T-helper 17 cell (primary cell): ENCODE data around the gene RASAL2. TPM values are rescaled to one million over a fixed set of nuclear protein-coding genes. Genes with fewer than 3 reads are reported as not detected.

Experiments used
- ATAC-seq: fragments of 150-1000 bp; cut with Tn5 transposase; 2 replicates; pipeline ENCODE4 v1.10.0; 2021; ENCODE audit warnings: mild to moderate bottlenecking, moderate library complexity
- DNase-seq, 3 donors: peaks; one replicate each; pipeline versions ENCODE4 v3.0.0 to v3.0.0-alpha.2; 2020 to 2021
- H3K9me3 ChIP-seq: one replicate; pipeline ENCODE4 v1.7.0; 2013; ENCODE audit warnings: low read length, mild to moderate bottlenecking; ENCODE audit not compliant: control insufficient read depth, poor library complexity, severe bottlenecking
- H3K27ac Mint-ChIP-seq: one replicate; pipeline ENCODE4 v1.8.0; 2022; ENCODE audit warnings: mild to moderate bottlenecking, moderate library complexity, mixed read lengths
- H3K27me3 Mint-ChIP-seq: one replicate; pipeline ENCODE4 v1.8.0; 2022; ENCODE audit warnings: mixed read lengths
- H3K36me3 Mint-ChIP-seq: one replicate; pipeline ENCODE4 v1.8.0; 2022; ENCODE audit warnings: low read depth, mixed read lengths
- H3K4me1 Mint-ChIP-seq: one replicate; pipeline ENCODE4 v1.8.0; 2022; ENCODE audit warnings: mild to moderate bottlenecking, mixed read lengths
- H3K4me3 Mint-ChIP-seq: one replicate; pipeline ENCODE4 v1.8.0; 2022; ENCODE audit warnings: mild to moderate bottlenecking, moderate library complexity, mixed read lengths
- total RNA-seq, 4 donors: library from RNA in 2 of 4; stranded (reverse) in 2 of 4; gene quantifications; one replicate each; pipeline ENCODE4 v1.2.3 and lab custom pipeline; 2022 to 2026

Gene RASAL2
- total RNA-seq, 2 donors from 2014 or later, result 0.07 to 0.29 TPM

- no peak for DNase-seq
- H3K4me3 Mint-ChIP-seq, result no peak overlapping the region
- no peaks in the 10 kb centered on the region for H3K9me3 ChIP-seq
- H3K4me1 Mint-ChIP-seq, result no peaks in the 10 kb centered on the region
- no peak overlapping the region for H3K27ac Mint-ChIP-seq
- ATAC-seq, result no peak
- peaks cover 2% of the 10 kb centered on the region for H3K36me3 Mint-ChIP-seq
- H3K27me3 Mint-ChIP-seq, result no peaks in the 10 kb centered on the region
These were observed 230.1 kb downstream of the RASAL2 start for GRCh38 chr1:178324003-178324402.

DNA sequence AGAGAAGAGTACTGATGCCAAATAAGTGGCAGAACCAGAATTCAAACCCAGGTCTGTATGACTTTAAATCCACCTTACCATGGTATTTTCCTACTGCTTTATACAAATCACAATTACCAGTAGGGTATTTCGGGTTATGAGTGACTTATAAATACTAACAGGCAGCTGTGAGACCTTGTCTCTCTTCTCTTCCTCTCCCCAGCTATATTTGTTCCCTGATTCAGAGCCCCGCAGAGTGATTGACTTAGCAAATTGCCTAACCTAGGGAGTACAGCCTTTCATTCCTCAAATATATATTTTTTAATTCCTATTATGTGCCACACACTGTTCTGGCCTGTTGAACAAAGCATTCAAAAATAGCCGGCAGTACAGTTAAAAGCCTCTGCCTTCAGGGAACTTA lies 234.8 kb downstream of the RASAL2 start:
- no peak for DNase-seq
- Mint-ChIP-seq H3K27ac (no peak overlapping the region), H3K36me3 (no peaks in the 10 kb centered on the region), H3K27me3 (no peaks in the 10 kb centered on the region), H3K4me1 (no peaks in the 10 kb centered on the region), H3K4me3 (no peak overlapping the region)
- H3K9me3 ChIP-seq, result no peaks in the 10 kb centered on the region
- no peak for ATAC-seq

DNA sequence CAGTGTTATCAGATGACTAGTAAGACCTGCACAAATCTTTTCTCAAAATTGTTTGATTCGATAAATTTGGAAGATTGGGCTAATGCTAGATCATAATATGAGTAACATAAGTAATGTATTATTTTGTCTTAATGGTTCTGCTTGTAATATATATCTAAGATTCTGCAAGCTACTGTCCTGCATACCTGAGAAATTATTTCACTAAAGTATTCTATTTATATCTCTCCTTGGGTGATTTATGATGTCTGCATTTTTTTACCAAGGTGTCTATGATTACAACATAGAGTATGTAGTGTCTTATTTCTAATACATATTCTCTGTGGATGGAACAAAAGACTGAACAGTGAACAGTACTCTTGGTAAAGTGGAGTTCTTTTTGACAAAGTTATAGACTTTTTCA lies 236.2 kb downstream of the RASAL2 start:
- H3K36me3 Mint-ChIP-seq, result no peaks in the 10 kb centered on the region
- no peak overlapping the region for H3K4me3 Mint-ChIP-seq
- no peak for ATAC-seq
- H3K27me3 Mint-ChIP-seq, result no peaks in the 10 kb centered on the region
- no peaks in the 10 kb centered on the region for H3K4me1 Mint-ChIP-seq
- no peak for DNase-seq
- no peaks in the 10 kb centered on the region for H3K9me3 ChIP-seq
- H3K27ac Mint-ChIP-seq, result no peak overlapping the region

DNA sequence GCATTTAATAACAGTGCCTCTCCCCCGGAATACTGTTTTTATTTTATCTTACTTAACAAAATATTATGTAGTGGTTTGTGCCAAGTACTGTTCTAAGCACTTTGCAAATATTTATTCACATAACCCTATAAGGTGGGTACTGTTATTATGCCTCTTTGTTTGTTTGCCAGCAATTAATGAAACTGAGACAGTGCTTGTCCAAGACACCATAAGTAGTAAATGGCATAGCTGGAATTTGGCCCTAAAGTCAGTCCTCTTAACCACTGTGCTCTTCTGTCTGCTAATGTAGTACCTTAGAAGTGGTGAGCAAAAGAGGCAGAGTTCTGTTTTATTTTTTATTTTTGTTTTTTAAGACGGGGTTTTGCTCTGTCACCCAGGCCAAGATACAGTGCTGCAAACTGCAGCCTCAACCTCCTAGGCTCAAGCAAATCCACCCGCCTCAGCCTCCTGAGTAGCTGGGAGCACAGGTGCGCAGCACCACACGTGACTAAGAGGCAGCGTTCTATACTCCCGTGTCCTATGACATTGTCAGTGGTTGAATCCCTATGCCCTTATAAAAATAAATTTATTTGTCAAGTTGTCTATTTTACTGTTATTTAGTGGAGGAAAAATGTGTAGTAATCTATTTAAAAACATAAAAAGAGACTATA lies 237.1 kb downstream of the RASAL2 start:
- H3K27me3 Mint-ChIP-seq, result no peaks in the 10 kb centered on the region
- H3K4me1 Mint-ChIP-seq, result no peaks in the 10 kb centered on the region
- DNase-seq (no peak), ATAC-seq (no peak)
- no peaks in the 10 kb centered on the region for H3K9me3 ChIP-seq
- H3K27ac Mint-ChIP-seq, result no peak overlapping the region
- H3K4me3 Mint-ChIP-seq, result no peak overlapping the region
- H3K36me3 Mint-ChIP-seq, result no peaks in the 10 kb centered on the region

- no peaks in the 10 kb centered on the region for H3K27me3 Mint-ChIP-seq
These were observed 241.5 kb downstream of the RASAL2 start for GRCh38 chr1:178335426-178335825.

DNA sequence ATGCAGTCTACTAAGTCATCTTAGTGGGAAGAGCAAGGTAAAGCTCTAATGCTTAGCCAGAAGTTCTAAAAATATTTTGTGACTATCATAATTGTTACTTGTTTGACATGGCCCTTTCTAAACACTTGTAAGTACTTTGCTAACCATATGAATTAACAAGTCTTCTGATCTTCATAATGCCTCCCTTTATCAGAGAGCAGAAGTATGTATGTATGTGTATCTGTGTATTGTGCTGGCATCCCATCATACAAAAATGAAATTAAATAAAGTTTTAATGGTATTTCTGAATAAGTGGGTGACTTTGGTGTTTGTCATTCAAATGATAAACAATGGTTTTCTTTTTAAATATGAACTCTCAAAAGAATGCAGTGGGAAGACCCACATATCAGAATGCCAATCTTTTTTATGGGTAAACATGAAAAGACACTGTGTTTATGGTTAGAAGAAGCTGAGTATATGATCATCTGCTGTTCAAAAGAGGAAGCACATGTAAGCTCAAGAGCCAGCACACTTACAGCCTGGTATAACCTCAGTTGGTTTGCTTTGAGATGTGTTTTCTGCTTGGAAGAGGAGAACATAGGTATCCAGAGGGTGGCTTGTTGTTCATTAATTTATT lies 243.3 kb downstream of the RASAL2 start:
- H3K27ac Mint-ChIP-seq, result no peak overlapping the region
- no peaks in the 10 kb centered on the region for H3K36me3 Mint-ChIP-seq
- H3K27me3 Mint-ChIP-seq, result no peaks in the 10 kb centered on the region
- no peak for ATAC-seq
- no peak for DNase-seq
- H3K4me3 Mint-ChIP-seq, result no peak overlapping the region
- no peaks in the 10 kb centered on the region for H3K4me1 Mint-ChIP-seq
- H3K9me3 ChIP-seq, result no peaks in the 10 kb centered on the region

More at GRCh38 chr1:178335426-178335825, 241.5 kb downstream of the RASAL2 start:
- no peak overlapping the region for H3K4me3 Mint-ChIP-seq
- H3K36me3 Mint-ChIP-seq, result no peaks in the 10 kb centered on the region
- H3K9me3 ChIP-seq, result no peaks in the 10 kb centered on the region
- DNase-seq (no peak), ATAC-seq (no peak)
- no peak overlapping the region for H3K27ac Mint-ChIP-seq
- H3K4me1 Mint-ChIP-seq, result no peaks in the 10 kb centered on the region

DNA sequence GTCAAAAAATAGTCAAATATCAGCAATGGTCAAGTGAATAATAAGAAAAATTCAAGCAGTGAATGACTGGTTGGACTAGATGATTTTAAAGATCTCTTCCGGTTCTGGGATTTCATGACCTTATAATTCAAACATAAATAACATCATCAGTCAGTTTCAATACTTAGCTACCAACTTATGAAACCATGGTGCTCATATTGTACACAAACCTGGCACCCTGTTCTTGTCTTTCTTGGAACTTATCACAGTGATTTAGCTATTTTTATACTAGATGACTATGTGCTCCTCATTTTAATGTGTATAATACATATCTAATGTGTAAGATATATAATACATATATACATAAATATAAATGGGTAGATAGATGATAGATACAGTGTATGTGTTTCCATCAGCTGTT lies 245.9 kb downstream of the RASAL2 start:
- H3K27ac Mint-ChIP-seq, result no peak overlapping the region
- H3K36me3 Mint-ChIP-seq, result no peaks in the 10 kb centered on the region
- H3K4me3 Mint-ChIP-seq, result no peak overlapping the region
- DNase-seq, result no peak
- ATAC-seq, result no peak
- H3K4me1 Mint-ChIP-seq, result no peaks in the 10 kb centered on the region
- H3K9me3 ChIP-seq, result no peaks in the 10 kb centered on the region
- H3K27me3 Mint-ChIP-seq, result peaks cover 3% of the 10 kb centered on the region

DNA sequence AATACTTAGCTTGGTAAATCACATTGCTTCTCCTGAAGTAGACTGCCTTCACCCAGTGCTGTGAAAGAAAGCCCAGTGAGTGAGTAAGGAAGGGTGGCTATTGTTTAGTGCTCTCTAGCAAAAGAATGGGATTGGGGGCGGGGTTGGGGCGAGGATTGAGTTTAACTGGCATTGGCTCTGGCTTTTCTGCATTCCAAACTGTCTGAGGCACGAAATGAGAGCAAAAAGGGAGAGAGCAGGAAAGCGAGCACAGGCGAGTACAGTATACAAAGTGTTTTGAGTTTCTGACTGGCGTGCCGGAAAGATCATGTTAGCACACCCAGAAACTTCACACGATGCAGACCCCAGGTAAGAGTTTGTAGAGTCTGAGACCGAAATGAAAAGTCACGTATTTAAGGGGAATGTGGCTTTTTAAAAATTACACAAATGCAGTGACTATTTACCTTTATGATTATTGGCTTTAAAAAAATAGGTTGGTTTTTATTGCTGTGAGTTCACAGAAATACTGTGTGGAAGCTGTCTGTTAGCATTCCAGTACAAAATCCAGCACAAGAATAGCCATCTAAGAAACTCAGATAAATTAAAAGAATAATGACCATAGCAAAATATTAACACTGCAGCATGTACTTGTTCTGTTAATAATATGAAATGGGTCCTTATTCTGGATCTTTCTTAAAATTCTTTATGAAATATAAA lies 247.5 kb downstream of the RASAL2 start:
- ATAC-seq (no peak), DNase-seq (no peak)
- H3K27me3 Mint-ChIP-seq, result peaks cover 9% of the 10 kb centered on the region
- H3K4me3 Mint-ChIP-seq, result no peak overlapping the region
- no peaks in the 10 kb centered on the region for H3K4me1 Mint-ChIP-seq
- H3K36me3 Mint-ChIP-seq, result no peaks in the 10 kb centered on the region
- H3K9me3 ChIP-seq, result no peaks in the 10 kb centered on the region
- no peak overlapping the region for H3K27ac Mint-ChIP-seq

- H3K27ac Mint-ChIP-seq, result no peak overlapping the region
- DNase-seq (no peak), ATAC-seq (no peak)
- peaks cover 9% of the 10 kb centered on the region for H3K27me3 Mint-ChIP-seq
- H3K36me3 Mint-ChIP-seq, result no peaks in the 10 kb centered on the region
- H3K4me3 Mint-ChIP-seq, result no peak overlapping the region
- no peaks in the 10 kb centered on the region for H3K9me3 ChIP-seq
- H3K4me1 Mint-ChIP-seq, result no peaks in the 10 kb centered on the region
These were observed 248.8 kb downstream of the RASAL2 start for GRCh38 chr1:178342745-178343144.

- Mint-ChIP-seq H3K27me3 (peaks cover 9% of the 10 kb centered on the region), H3K4me1 (no peaks in the 10 kb centered on the region), H3K4me3 (no peak overlapping the region), H3K36me3 (no peaks in the 10 kb centered on the region), H3K27ac (no peak overlapping the region)
- ATAC-seq (no peak), DNase-seq (no peak)
- H3K9me3 ChIP-seq, result no peaks in the 10 kb centered on the region
These were observed 250.7 kb downstream of the RASAL2 start for GRCh38 chr1:178344513-178345091.

DNA sequence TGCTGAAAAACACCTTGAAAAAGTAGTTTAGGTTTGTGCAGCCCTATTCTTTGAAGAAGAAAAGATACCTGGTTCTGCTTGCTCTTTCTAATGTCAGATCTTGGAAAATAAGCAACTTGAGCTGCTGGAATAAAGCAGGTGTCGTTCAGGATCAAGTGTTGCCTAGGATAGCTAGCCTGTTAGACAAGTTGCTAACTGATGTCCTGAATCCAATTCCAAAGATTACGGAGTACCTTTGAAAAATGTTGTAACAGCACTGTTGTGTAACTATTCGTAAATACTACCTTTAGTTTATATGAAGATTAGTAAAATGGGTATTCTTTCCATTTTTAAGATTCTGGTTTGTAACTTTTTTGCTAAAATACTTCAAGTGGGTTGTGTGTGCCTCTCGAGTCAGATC lies 251.3 kb downstream of the RASAL2 start:
- Mint-ChIP-seq H3K4me3 (no peak overlapping the region), H3K27ac (no peak overlapping the region), H3K36me3 (no peaks in the 10 kb centered on the region), H3K4me1 (no peaks in the 10 kb centered on the region), H3K27me3 (peaks cover 9% of the 10 kb centered on the region)
- ATAC-seq, result no peak
- no peak for DNase-seq
- no peaks in the 10 kb centered on the region for H3K9me3 ChIP-seq

- Mint-ChIP-seq H3K4me1 (no peaks in the 10 kb centered on the region), H3K36me3 (no peaks in the 10 kb centered on the region), H3K27ac (no peak overlapping the region), H3K27me3 (peaks cover 9% of the 10 kb centered on the region), H3K4me3 (no peak overlapping the region)
- ATAC-seq (no peak), DNase-seq (no peak)
- H3K9me3 ChIP-seq, result no peaks in the 10 kb centered on the region
These were observed 251.9 kb downstream of the RASAL2 start for GRCh38 chr1:178345807-178346206.

DNA sequence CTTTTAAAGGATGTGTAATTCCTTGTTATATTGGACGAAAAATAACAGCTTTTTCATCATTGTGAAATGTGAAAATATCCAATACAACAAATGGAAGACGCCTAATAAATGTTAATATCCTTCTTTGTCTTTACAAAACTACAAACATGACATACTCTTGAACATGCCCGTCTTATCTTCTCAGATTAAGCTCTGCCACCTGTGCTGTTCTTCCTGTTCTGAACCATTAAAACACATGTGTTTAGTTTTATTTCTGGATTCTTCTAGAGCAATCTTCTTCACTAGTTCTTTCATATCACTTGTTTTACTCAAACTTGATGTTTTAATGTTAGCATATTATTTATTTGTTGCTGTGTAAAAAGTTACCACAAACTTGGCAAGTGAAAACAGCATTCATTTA lies 255.9 kb downstream of the RASAL2 start:
- Mint-ChIP-seq H3K4me1 (no peaks in the 10 kb centered on the region), H3K36me3 (no peaks in the 10 kb centered on the region), H3K4me3 (no peak overlapping the region), H3K27ac (no peak overlapping the region), H3K27me3 (peaks cover 7% of the 10 kb centered on the region)
- ATAC-seq (no peak), DNase-seq (no peak)
- H3K9me3 ChIP-seq, result no peaks in the 10 kb centered on the region
